ENCODE data around the gene ELSPBP1. TPM values are rescaled to one million over a fixed set of nuclear protein-coding genes. Genes with fewer than 3 reads are reported as not detected.

The ELSPBP1 gene
- total and polyA plus RNA-seq, 4 donors: not detected

DNA sequence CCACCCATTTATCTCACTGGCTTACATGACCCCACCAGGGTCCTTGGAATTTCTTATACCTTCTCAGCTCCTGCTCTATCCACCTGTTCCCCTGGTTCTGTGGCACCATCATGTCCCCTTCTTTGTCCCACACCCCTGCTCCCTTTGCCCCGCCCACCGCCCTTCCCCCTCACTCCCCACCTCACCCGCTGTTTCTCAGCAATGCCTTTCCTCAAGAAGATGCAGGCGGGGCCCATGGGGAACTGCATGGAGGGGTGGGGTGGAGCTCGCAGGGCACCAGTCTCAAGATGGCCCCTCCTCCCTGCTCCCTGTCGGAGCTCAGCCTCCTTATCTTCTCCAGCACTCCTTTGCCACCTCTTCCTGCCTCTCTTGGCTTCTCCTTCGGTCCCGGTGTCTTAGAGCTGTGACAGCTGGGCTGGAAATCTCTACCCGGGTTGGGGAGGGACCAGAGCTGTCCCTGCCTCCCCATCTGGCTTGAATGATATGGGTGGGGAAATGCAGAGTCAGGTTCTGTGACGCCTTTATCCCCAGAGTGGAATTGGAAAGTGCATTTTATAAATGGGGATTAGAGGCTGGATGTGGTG is 49.3 kb downstream of the ELSPBP1 start, which contains the start of gene CABP5:
CABP5 (minus strand) TSS at position 405 of the 584 bp plus-strand sequence; CDS start at position 248, 157 bp downstream.
- no peak for DNase-seq
- Histone ChIP-seq H3K9me3 (ENCODE audit: control insufficient read depth in 4 of 4, insufficient read depth in 3 of 4, low read length in 3 of 4) (no peaks in the 10 kb centered on the region), H3K4me3 (no peak within 1 kb of the TSS), H3K27ac (ENCODE audit: low read depth in 1 of 2, low read length in 1 of 2) (no peak within 1 kb of the TSS), H3K4me1 (ENCODE audit: control insufficient read depth in 5 of 5, insufficient read depth in 5 of 5, low read length in 5 of 5) (no peaks in the 10 kb centered on the region), H3K9ac (ENCODE audit: insufficient read depth in 1 of 2, low read length in 2 of 2) (no peak within 1 kb of the TSS), H3K36me3 (ENCODE audit: control insufficient read depth in 4 of 4, insufficient read depth in 4 of 4, low read length in 4 of 4) (peaks cover 0 to 4% (median 2%) of the 10 kb centered on the region in 4 donors), H3K27me3 (ENCODE audit: control insufficient read depth in 3 of 3, insufficient read depth in 3 of 3, low read length in 2 of 3) (peaks cover 0 to 3% (median 0%) of the 10 kb centered on the region in 3 donors)
- TF ChIP-seq, protein P1, sequence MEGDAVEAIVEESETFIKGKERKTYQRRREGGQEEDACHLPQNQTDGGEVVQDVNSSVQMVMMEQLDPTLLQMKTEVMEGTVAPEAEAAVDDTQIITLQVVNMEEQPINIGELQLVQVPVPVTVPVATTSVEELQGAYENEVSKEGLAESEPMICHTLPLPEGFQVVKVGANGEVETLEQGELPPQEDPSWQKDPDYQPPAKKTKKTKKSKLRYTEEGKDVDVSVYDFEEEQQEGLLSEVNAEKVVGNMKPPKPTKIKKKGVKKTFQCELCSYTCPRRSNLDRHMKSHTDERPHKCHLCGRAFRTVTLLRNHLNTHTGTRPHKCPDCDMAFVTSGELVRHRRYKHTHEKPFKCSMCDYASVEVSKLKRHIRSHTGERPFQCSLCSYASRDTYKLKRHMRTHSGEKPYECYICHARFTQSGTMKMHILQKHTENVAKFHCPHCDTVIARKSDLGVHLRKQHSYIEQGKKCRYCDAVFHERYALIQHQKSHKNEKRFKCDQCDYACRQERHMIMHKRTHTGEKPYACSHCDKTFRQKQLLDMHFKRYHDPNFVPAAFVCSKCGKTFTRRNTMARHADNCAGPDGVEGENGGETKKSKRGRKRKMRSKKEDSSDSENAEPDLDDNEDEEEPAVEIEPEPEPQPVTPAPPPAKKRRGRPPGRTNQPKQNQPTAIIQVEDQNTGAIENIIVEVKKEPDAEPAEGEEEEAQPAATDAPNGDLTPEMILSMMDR (IDR thresholded peaks at IDR 0.05; ENCODE audit: control extremely low read depth, extremely low read depth): no peak
- ATAC-seq (ENCODE audit: insufficient read depth, low FRiP score): no peak
- 80 to 82% methylated on average over 10 of the region's 10 CpGs for WGBS, 2 donors

- peaks cover 0 to 4% (median 2%) of the 10 kb centered on the region in 4 donors for H3K36me3 ChIP-seq (ENCODE audit: control insufficient read depth in 4 of 4, insufficient read depth in 4 of 4, low read length in 4 of 4)
- no peaks in the 10 kb centered on the region for H3K4me1 ChIP-seq (ENCODE audit: control insufficient read depth in 5 of 5, insufficient read depth in 5 of 5, low read length in 5 of 5)
- 78 to 83% methylated on average over 5 of the region's 5 CpGs for WGBS, 2 donors
- H3K9me3 ChIP-seq (ENCODE audit: control insufficient read depth in 4 of 4, insufficient read depth in 3 of 4, low read length in 3 of 4): peaks cover 0 to under 1% (median 0%) of the 10 kb centered on the region in 4 donors
- H3K27ac ChIP-seq (ENCODE audit: low read depth in 1 of 2, low read length in 1 of 2): no peak overlapping the region
- H3K4me3 ChIP-seq: no peak overlapping the region
- ATAC-seq (ENCODE audit: insufficient read depth, low FRiP score) (no peak), DNase-seq (no peak)
- peaks cover 0 to 3% (median 0%) of the 10 kb centered on the region in 3 donors for H3K27me3 ChIP-seq (ENCODE audit: control insufficient read depth in 3 of 3, insufficient read depth in 3 of 3, low read length in 2 of 3)
- TF ChIP-seq, protein P1 (IDR thresholded peaks at IDR 0.05; ENCODE audit: control extremely low read depth, extremely low read depth): no peak
- H3K9ac ChIP-seq (ENCODE audit: insufficient read depth in 1 of 2, low read length in 2 of 2): no peak overlapping the region
Observed at GRCh38 chr19:48044561-48044960, 50.1 kb downstream of the ELSPBP1 start.

DNA sequence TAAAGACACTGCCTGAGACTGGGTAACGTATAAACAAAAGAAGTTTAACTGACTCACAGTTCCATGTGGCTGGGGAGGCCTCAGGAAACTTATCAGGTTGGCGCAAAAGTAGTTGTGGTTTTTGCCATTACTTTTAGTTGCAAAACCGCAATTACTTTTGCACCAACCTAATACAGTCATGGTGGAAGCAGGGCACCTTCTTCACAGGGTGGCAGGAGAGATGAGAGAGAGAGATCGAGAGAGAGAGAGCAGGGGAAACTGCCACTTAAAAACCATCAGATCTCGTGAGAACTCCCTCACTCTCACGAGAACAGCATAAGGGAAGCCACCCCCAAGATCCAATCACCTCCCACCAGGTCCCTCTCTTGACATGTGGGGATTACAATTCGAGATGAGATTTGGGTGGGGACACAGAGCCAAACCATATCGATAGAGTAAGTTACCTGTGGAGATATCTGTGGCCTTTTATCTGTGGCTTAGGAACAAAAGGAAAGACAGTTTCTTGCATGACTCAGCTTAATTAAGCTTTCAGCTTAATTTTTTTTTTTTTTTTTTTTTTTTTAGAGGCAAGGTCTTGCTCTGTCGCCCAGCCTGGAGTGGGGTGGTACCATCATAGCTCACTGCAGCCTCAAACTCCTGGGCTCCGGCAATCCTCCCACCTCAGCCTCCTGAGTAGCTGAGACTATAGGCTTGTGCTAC is 57.1 kb downstream of the ELSPBP1 start:
- ATAC-seq (ENCODE audit: insufficient read depth, low FRiP score): no peak
- TF ChIP-seq, protein P1 (IDR thresholded peaks at IDR 0.05; ENCODE audit: control extremely low read depth, extremely low read depth): no peak
- H3K27ac ChIP-seq (ENCODE audit: low read depth in 1 of 2, low read length in 1 of 2): no peak overlapping the region
- DNase-seq: no peak
- H3K27me3 ChIP-seq (ENCODE audit: control insufficient read depth in 3 of 3, insufficient read depth in 3 of 3, low read length in 2 of 3): no peaks in the 10 kb centered on the region
- 77 to 84% methylated on average over 10 of the region's 10 CpGs for WGBS, 2 donors
- H3K36me3 ChIP-seq (ENCODE audit: control insufficient read depth in 4 of 4, insufficient read depth in 4 of 4, low read length in 4 of 4): peaks cover 0 to 14% (median 6%) of the 10 kb centered on the region in 4 donors
- no peaks in the 10 kb centered on the region for H3K4me1 ChIP-seq (ENCODE audit: control insufficient read depth in 5 of 5, insufficient read depth in 5 of 5, low read length in 5 of 5)
- H3K9ac ChIP-seq (ENCODE audit: insufficient read depth in 1 of 2, low read length in 2 of 2): no peak overlapping the region
- H3K4me3 ChIP-seq: no peak overlapping the region
- H3K9me3 ChIP-seq (ENCODE audit: control insufficient read depth in 4 of 4, insufficient read depth in 3 of 4, low read length in 3 of 4): peaks cover 0 to 7% (median 0%) of the 10 kb centered on the region in 4 donors

All from lung (tissue), 12 donors.